Amniotic stem cell (primary cell): ENCODE measurements around the gene TRIM23.
A peak's percentile ranks its signal among the peaks of the same experiment; 100 is the strongest.
"Not testable (repeated sequence)": the region's sequence is repeated elsewhere in the genome, so short reads cannot be mapped to it uniquely, and the experiment has no call there.

Experiments used
- DNase-seq: peaks from one replicate; lab custom pipeline; 2025; lab: John Stamatoyannopoulos, UW

TRIM23 gene

GRCh38 chr5:65624025-65624570, at the start of gene TRIM23:
TRIM23 (minus strand) TSS chr5:65624333; CDS start chr5:65624274, 59 bp downstream.
- peak; percentile 91 for DNase-seq

DNA sequence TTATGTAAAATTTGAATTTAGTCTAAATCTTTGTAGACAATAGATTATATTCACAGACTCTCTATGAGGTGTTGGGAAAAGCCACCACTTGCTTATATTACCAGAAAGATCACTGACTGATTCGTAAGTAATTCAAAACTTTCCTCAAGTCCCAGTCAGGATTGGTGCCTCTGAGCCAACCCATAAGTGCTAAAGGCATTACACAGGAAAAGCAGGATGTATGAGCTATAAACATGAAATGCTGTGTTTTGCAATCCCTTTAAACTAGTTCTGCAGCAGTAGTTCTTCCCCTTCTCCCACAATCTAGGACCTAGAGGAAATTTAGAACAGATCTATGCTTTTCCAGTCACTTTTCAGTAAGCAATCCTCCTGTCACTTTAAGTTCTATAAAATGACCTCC, 48.7 kb upstream of the TRIM23 start:
- no peak for DNase-seq

GRCh38 chr5:65668696-65669095, 44.6 kb upstream of the TRIM23 start:
- no peak for DNase-seq

- DNase-seq, result no peak
Observed at GRCh38 chr5:65663804-65664521, 39.8 kb upstream of the TRIM23 start.

DNA sequence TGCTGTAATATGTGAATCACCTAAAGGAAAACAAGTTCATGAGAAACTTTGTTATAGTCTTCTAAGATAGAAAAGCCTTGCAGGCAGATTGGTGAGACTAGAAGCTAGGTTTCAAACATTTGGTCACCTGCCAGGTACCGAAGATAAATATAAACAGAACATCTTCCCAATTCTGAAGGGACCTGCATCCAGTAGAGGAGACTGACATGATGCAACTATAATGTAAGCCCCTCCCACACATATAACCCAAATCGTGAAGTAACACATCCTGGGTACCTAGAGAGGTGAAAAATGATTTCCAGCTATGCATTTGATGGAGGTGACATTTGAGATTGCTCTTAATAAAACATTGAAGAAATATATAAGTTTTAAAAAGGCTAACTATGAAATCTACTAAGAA, 30.6 kb upstream of the TRIM23 start:
- DNase-seq, result no peak

GRCh38 chr5:65651144-65651543, 27.0 kb upstream of the TRIM23 start:
- DNase-seq, result no peak

DNA sequence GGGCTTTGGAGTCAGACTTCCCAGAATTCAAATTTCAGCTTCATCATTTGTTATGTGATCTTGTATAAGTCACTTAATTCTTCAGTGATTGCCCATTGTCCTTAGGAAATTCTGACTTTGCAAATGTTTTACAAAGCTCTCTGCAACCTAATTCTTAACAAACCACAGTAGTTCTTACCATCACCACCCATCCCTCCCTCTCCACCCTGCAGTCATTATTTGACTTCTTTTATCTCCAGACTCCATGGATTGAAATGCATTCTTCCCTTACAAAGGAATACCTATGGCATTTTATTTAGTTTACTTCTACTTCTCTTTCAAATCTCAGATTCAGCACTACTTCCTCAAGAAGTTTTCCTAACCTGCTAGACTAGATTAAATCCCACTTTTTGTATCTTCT, 23.8 kb upstream of the TRIM23 start:
- DNase-seq, result no peak

GRCh38 chr5:65646938-65647337, 22.8 kb upstream of the TRIM23 start:
- no peak for DNase-seq

- DNase-seq, result no peak
Observed at GRCh38 chr5:65640240-65640639, 16.1 kb upstream of the TRIM23 start.

GRCh38 chr5:65630981-65631380, 6.8 kb upstream of the TRIM23 start:
- DNase-seq, result no peak

GRCh38 chr5:65625743-65626142, 1.6 kb upstream of the TRIM23 start:
- DNase-seq, result no peak

- DNase-seq, result peak; percentile 89
Observed at GRCh38 chr5:65624571-65625555, 730 bp upstream of the TRIM23 start, which contains the start of the genes SHLD3 and TRAPPC13. SHLD3 (plus strand) TSS chr5:65625027; CDS start chr5:65629588, 4,561 bp downstream. TRAPPC13 (plus strand) TSS chr5:65625027; CDS start chr5:65625061, 34 bp downstream.

DNA sequence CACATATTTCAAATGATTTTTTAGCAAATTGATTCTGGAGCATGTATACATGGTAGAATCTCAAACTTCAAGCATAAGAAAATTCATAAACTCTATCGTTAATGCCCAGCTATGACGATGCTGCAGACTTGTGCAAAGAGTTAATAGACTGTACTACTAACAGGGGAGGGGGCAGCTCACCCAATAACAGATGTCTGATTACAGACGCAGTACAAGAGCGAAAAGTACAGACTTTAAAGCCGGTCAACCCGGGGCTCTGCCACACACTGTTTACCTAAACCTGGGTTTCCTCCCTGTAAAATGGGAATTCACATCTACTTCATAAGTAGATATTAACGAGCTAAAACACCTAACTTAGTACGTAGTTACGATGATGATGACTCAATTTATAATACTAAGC, 651 bp downstream of the TRIM23 start:
- no peak for DNase-seq

DNA sequence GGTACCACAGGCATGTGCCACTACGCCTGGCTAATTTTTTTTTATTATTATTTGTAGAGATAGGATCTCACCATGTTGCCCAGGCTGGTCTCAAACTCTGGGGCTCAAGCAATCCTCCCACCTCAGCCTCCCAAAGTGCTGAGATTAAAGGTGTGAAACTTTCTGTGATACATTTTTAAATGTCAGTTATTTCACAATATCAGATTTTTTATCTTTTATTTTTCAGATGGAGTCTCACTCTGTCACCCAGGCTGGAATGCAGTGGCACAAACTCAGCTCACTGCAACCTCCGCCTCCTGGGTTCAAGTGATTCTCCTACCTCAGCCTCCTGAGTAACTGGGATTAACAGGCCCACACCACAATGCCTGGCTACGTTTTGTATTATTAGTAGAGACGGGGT, 2.2 kb downstream of the TRIM23 start:
- DNase-seq, result not testable (repeated sequence)

DNA sequence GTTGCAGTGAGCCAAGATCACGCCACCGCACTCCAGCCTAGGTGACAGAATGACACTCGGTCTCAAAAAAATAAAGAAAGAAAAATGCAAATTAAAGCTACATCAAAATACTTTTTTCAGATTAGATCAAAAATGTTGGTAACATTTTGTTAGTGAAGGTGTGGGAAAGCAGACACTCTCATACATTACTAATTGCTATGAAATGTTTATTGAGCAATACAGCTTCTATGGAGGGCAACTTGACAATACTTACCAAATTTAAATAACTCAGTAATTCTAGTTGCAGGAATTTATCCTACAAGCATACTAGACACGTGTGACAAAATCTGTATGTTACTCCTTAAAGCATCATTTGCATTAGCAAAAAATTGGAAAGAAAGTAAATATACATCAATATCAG, 4.1 kb downstream of the TRIM23 start:
- DNase-seq, result no peak

DNA sequence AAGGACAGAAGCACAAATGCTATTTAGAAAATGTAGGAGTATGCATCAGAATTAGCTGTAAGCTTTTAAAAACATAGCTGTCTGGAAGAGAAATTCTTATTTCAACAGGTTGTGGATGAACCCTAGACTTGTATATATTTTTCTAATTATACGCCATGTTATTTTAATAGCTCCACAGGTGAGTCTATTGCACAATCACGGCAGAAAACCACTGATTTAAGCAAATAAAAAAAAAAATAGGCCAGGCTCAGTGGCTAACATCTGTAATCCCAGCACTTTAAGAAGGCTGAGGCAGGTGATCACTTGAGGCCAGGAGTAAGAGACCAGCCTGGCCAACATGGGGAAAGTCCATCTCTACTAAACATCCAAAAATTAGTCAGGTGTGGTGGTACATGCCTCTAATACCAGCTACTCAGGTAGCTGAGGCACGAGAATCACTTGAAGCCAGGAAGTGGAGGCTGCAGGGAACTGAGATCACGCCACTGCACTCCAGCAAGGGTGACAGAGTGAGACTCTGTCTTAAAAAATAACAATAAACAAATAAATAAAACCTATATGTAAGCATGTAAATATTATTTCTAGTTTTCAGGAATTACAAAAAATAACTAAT, 11.7 kb downstream of the TRIM23 start:
- no peak for DNase-seq

- DNase-seq, result no peak
Observed at GRCh38 chr5:65611524-65611923, 12.6 kb downstream of the TRIM23 start.

GRCh38 chr5:65601761-65602160, 22.4 kb downstream of the TRIM23 start:
- DNase-seq, result not testable (repeated sequence)

GRCh38 chr5:65588694-65589093, 35.4 kb downstream of the TRIM23 start:
- DNase-seq, result no peak

DNA sequence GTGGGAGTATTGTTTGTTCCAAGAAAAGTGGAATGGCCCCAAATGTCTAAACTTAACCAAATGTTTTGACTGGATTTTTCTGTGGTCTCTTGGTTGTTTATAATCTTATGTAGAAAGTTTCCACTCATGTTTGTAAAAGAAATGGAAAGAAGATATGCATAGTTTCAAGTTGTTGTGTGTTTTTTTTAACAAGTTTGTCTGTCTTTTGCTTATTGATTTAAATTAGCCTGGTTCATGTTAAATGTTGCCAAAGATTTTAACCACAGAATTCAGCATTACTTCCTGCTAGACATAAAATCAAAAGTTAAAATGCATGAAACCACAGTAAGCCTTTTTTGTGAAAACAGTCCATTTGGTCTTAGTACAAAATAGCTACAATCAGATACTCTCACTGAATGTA, 47.0 kb downstream of the TRIM23 start:
- no peak for DNase-seq

GRCh38 chr5:65570598-65571226, 53.4 kb downstream of the TRIM23 start:
- no peak for DNase-seq

DNA sequence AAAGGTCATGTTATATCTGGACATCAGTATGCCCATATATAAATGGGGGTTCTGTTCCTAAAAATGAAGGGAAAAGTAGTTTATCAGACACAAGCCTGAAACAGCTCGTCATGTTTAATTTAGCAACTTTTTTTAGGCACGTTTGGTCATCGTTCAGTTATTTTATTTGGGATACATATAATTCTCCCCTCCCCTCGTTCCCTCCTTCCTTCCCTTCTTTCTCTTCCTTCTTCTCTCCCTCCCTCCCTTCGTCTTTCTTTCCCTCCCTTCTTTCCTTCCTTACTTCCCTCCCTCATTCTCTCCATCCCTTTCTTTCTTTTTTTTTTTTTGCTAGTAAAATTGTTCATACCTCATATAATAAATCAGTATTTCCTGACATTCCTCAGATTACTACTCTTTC, 57.6 kb downstream of the TRIM23 start:
- DNase-seq, result no peak
